ENCODE measurements around the gene SHISA2.

The SHISA2 gene

DNA sequence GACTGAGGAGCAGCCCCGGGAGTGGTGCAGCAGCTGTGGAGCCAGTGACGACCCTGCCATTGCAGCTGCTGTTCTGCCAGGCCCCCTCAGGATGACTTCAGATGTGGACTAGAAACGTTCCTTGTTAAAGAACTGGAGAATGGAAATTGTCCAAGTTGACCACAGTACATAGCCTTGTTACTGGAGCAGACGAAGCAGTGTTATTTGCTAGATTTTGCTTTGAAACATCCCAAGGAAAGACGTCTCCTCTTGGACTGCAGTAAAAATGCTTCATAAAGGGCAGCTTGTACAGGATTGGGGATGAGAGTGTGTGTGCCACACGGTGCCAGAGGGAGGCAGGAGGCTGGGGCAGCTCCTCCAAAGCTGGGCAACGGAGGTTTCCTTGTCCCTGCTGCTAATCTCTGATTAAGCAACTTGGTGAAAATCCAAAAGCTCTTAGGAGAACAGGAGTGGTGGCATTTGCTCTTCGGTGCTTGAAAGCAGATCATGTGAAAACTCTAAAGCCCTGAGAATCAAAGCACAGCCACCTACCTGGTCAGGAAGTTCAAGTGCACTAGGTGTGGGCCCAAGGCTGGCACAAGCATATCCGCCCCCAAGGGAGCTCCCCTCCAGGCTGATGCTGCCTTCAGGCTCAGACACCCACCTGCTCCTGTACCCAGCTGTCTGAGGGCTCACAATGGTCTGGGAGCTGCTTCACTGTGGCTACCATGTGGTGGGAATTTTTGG lies 34.5 kb downstream of the SHISA2 start:
- no peak for DNase-seq

- no peak for DNase-seq
Observed at GRCh38 chr13:26016189-26016588, 35.6 kb downstream of the SHISA2 start.

DNA sequence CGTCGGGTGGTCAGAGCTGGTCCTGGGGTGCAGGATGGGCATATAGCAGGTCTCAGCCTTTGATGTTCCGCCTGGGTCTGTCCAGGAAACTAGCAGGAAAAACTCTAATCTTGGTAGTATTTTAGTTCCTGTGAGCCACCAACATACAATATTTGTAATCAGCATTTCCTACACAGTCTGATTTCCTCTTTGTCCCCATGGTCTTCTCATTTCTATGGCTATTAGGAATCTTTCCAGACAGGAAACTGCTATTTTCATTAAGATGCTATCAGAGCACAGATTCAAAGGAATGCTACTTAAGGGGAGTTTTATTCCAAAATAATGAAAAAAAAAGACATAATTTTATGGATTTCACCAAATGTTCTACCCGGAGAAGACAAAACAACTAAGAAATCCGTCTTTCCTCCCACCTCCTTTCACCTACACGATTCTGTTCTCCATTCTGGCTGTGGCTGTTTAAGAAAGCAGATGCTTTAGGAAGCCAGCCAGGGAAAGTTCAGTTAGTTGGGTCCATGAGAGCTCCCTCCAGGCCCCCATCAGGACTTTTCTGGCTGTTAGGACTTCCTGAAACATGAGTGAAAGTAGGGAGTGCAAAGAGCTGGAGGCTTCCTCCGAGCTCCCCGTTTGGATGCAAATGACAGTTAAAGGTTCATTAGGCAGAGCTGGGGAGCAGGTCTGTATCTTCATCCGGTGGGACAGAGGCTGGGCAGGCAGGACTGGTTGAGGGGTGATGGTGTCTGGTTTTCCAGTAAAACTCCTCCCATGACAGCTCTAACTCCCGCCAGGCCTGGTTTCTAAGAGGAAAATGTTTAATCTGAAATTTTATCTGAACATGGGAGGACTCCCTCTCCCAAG lies 36.3 kb downstream of the SHISA2 start:
- no peak for DNase-seq

DNA sequence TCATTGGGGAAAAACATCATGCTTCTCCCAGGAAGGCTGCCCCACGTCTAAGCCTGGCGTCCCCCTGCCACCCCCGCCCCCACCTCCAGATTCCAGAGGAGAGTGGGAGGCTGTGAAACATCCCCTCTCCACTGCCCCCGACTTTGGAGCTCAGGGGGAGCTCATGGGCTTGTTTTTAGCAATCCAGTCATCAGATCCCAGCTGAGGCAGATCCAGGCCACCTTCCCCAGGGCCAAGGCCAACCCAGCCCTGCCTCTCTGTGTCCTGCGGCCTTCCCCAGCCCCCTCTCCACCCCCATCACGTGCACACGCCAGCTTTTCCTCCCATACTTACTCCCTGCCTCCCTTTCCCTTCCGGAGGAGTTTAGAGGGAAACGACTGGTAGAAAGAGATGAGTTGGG lies 38.8 kb downstream of the SHISA2 start:
- no peak for DNase-seq

DNA sequence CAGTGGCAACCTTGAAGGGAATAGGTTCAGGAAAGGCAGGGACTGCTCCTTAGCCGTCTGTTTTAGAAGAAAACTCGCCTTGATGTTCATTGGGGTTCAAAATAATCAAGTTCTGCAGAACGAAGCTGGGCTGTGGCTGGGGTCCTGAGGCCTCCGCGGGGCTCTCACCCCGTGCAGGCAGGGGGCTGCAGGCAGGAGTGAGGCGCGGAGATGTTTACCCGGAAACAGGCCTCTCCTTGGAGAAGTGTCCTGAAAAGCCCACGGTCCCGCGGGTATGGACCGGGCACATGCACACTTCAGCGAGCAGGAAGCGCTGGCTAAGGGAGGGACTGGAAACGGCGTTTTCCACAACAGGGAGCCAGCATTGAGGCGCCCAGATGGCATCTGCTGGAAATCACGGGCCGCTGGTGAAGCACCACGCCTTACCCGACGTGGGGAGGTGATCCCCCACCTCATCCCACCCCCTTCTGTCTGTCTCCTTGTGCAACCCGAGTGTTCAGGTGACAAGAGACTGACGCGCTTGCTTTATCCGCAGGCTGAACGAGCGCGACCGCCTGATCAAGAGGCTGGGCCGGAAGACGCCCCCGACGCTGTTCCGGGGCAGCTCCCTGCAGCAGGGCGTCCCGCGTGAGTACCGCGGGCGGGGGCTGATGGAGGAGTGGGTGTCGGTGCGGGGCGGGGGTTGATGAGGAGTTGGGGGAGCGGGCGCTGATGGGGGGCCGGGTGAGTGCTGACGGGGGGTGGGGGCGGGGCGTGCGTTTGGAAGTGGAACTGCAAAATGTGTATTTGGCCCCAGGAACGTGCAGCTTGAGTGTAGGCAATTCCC lies 39.6 kb downstream of the SHISA2 start:
- no peak for DNase-seq

GRCh38 chr13:26011208-26011573 lies 40.6 kb downstream of the SHISA2 start:
- no peak for DNase-seq

DNA sequence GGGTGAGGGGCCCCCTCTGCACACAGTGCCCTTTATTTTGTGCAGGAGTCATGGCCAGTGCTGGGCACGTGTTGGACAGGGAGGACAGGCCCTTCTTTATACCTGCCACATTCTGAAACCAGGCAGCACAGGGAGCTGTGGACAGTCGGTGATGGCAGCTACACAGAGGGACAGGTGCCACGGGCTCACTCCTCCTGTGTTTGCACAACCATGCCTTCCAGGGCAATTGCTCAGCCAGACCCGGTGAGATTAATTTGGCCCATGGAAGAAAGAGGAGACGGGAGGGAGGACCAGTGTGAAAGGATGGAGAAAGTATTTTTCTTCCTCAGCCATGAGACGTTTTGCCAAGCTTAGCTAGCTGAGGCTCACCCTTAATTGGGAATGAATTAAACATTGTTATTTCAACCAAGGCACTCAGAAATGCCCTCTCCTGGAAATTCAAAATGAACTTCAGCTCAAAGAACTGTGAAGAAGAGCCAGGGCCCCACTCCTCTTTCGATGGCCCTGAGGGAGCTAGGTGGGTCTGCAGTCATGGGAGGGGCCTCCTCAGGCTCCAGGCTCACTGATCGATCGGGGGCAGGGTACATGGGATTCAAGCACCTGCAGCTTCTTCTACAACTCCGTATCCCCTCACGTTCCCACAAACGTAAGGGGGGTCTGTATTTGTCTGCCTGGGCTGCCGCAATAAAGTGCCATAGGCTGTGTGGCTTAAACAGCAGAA lies 41.2 kb downstream of the SHISA2 start:
- no peak for DNase-seq

DNA sequence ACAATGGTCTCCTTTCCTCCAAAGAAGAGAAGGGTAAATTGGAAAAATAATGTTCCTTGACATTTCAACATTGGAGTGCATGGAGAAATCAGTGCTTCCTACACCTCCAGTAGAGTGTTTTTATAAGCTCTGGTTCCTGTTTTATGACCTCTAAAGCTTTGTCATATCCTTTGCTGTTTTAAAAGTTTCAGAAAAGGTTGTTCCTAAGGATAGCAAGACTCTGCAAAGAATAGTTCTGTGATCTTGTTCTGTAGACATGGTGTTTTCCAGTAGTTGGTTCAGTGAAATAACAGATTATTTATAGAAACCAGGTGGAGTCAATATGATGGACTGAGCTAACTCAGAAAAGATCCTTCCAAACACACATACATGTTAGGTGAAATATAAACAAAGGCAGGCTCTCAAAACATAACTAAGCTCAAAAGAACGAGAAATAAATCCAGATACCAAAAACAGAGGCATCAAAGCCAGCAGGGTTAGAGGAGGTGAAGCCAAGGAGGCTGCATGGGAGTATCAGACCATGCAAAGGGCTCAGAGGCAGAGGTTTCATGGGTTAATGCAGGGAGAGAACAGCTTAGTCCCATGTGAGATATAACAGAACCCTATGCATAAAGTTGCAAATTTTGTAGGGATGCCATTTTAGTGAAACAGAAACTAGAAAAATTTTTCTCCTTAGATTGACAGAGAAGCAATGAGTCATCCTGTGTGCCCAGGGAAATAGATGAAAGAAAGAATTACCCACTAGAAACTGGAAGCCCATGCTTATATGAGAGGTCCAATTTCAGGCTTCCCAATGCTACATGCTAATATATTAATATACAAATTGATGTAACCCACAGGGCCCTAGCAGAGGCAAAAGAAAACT lies 44.3 kb downstream of the SHISA2 start:
- no peak for DNase-seq
